ENCODE data around the gene LRP1B.

Gene LRP1B

DNA sequence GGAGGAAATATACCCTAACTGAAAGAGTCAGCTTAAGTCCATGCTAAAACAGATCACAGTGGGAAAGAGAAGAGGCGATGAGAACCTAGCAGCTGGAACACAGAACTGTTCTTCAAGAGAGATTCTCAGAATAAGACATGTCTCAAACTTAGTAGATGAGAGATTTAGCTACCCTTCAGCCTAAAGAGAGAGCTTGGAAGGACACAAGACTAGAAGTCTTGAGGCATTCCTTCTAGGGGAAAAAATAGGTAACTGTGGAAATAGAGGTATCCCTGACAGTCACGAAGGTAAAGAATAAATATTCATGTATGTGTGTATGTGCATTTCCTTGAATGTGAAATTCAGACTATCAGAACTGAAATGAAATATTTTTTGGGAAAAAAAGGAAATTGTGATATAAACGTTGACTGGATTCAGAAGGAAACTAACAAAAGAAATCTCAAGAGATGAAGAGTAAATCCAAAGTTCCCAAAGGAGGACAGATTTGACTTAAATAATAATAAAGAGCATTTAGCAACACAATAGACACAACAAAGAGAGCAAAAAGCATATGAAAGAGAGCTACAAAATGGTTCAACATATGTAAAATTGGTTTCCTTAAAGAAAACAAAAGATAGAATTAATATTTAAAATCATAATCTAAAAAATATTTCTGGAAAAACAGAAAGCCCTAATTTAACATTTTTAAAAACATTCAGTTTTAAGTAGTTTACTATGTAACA, 258.7 kb downstream of the LRP1B start:
- no peak for DNase-seq (ENCODE audit: low spot score)
- TF ChIP-seq, protein P1, sequence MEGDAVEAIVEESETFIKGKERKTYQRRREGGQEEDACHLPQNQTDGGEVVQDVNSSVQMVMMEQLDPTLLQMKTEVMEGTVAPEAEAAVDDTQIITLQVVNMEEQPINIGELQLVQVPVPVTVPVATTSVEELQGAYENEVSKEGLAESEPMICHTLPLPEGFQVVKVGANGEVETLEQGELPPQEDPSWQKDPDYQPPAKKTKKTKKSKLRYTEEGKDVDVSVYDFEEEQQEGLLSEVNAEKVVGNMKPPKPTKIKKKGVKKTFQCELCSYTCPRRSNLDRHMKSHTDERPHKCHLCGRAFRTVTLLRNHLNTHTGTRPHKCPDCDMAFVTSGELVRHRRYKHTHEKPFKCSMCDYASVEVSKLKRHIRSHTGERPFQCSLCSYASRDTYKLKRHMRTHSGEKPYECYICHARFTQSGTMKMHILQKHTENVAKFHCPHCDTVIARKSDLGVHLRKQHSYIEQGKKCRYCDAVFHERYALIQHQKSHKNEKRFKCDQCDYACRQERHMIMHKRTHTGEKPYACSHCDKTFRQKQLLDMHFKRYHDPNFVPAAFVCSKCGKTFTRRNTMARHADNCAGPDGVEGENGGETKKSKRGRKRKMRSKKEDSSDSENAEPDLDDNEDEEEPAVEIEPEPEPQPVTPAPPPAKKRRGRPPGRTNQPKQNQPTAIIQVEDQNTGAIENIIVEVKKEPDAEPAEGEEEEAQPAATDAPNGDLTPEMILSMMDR (IDR thresholded peaks at IDR 0.05; ENCODE audit: extremely low read depth, missing control alignments), result no peak

DNA sequence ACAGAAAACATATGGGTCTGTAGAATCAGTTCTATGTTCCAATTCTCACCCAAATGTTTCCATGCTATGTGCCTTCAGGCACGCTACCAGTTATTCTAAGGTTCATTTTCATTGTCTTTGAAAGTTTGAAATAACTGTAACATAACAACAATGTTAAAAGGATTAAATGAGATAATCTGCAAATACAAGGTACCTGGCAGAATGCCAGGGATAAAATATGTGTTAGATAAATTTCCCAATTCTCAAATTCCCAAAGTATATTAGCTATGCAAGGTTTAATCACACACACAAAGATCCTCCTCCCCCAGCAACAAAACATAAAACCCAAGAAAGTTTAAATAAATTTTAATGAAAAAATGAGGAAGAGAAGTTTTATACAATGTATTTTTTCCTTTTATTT, 261.2 kb downstream of the LRP1B start:
- TF ChIP-seq, protein P1 (IDR thresholded peaks at IDR 0.05; ENCODE audit: extremely low read depth, missing control alignments), result no peak
- DNase-seq (ENCODE audit: low spot score), result no peak

GRCh38 chr2:141863964-141864363, 266.9 kb downstream of the LRP1B start:
- DNase-seq (ENCODE audit: low spot score), result no peak
- TF ChIP-seq, protein P1 (IDR thresholded peaks at IDR 0.05; ENCODE audit: extremely low read depth, missing control alignments), result no peak

GRCh38 chr2:141856215-141856919, 274.4 kb downstream of the LRP1B start:
- TF ChIP-seq, protein P1 (IDR thresholded peaks at IDR 0.05; ENCODE audit: extremely low read depth, missing control alignments), result no peak
- no peak for DNase-seq (ENCODE audit: low spot score)

GRCh38 chr2:141848191-141848590, 282.6 kb downstream of the LRP1B start:
- TF ChIP-seq, protein P1 (IDR thresholded peaks at IDR 0.05; ENCODE audit: extremely low read depth, missing control alignments), result no peak
- no peak for DNase-seq (ENCODE audit: low spot score)

GRCh38 chr2:141844231-141844630, 286.6 kb downstream of the LRP1B start:
- DNase-seq (ENCODE audit: low spot score), result no peak
- TF ChIP-seq, protein P1 (IDR thresholded peaks at IDR 0.05; ENCODE audit: extremely low read depth, missing control alignments), result no peak

GRCh38 chr2:141835103-141835502, 295.7 kb downstream of the LRP1B start:
- DNase-seq (ENCODE audit: low spot score), result no peak
- TF ChIP-seq, protein P1 (IDR thresholded peaks at IDR 0.05; ENCODE audit: extremely low read depth, missing control alignments), result no peak

Data from GM20000 (cell line).